Liver (tissue), 9 donors: ENCODE results near the gene HNRNPR. TPM values are rescaled to one million over a fixed set of nuclear protein-coding genes. Genes with fewer than 3 reads are reported as not detected.
"Not testable (repeated sequence)": the region's sequence is repeated elsewhere in the genome, so short reads cannot be mapped to it uniquely, and the experiment has no call there.

ENCODE experiments used
- DNase-seq: peaks from one replicate; pipeline ENCODE4 v3.0.0-alpha.2; 2017; ENCODE audit warnings: low spot score
- H3K27ac ChIP-seq, 2 donors: one replicate each; pipeline ENCODE4 v1.7.0; 2013; ENCODE audit warnings: inconsistent platforms in 2 of 2, low read length in 2 of 2, control low read depth in 1 of 2, low read depth in 1 of 2, mild to moderate bottlenecking in 1 of 2
- H3K27me3 ChIP-seq, 4 donors: one replicate each; pipeline versions ENCODE4 v1.6.1 to v1.7.0; 2013; ENCODE audit warnings: low read length in 3 of 4, inconsistent platforms in 1 of 4, mild to moderate bottlenecking in 1 of 4, moderate library complexity in 1 of 4; ENCODE audit not compliant: control insufficient read depth in 4 of 4, insufficient read depth in 4 of 4
- H3K36me3 ChIP-seq, 4 donors: one replicate each; pipeline versions ENCODE4 v1.6.1 to v1.7.0; 2013; ENCODE audit warnings: low read length in 3 of 4, mild to moderate bottlenecking in 3 of 4, low read depth in 1 of 4, moderate library complexity in 1 of 4; ENCODE audit not compliant: control insufficient read depth in 4 of 4, insufficient read depth in 3 of 4
- H3K4me1 ChIP-seq, 4 donors: one replicate each; pipeline versions ENCODE4 v1.6.1 to v1.7.0; 2013; ENCODE audit warnings: low read length in 3 of 4, mild to moderate bottlenecking in 3 of 4, moderate library complexity in 1 of 4; ENCODE audit not compliant: control insufficient read depth in 4 of 4, insufficient read depth in 4 of 4
- H3K4me3 ChIP-seq, 3 donors: one replicate each; pipeline versions ENCODE4 v1.6.1 to v1.7.0; 2013; ENCODE audit warnings: low read length in 3 of 3, control low read depth in 1 of 3, low read depth in 1 of 3, mild to moderate bottlenecking in 1 of 3
- H3K9ac ChIP-seq, 2 donors: one replicate each; pipeline ENCODE4 v1.7.0; 2013; ENCODE audit warnings: low read length in 2 of 2, mild to moderate bottlenecking in 2 of 2, moderate library complexity in 2 of 2, control low read depth in 1 of 2, low read depth in 1 of 2
- H3K9me3 ChIP-seq, 4 donors: one replicate each; pipeline versions ENCODE4 v1.6.1 to v1.7.0; 2013; ENCODE audit warnings: low read length in 3 of 4; ENCODE audit not compliant: control insufficient read depth in 4 of 4
- EGR1 ChIP-seq, 2 donors: IDR thresholded peaks; 2 replicates each; pipeline ENCODE4 v1.6.1; 2016 to 2018; ENCODE audit warnings: antibody characterized with exemption in 2 of 2, low read depth in 2 of 2
- FOXA1 ChIP-seq: IDR thresholded peaks from 2 replicates; pipeline ENCODE4 v1.6.1; 2016; ENCODE audit warnings: antibody characterized with exemption
- FOXA2 ChIP-seq: IDR thresholded peaks from 2 replicates; pipeline ENCODE4 v1.6.1; 2016; ENCODE audit warnings: antibody characterized with exemption
- GABPA ChIP-seq, 2 donors: IDR thresholded peaks in 1 of 2; conservative IDR thresholded peaks in 1 of 2; 2 replicates each; pipeline ENCODE4 v1.6.1; 2016; ENCODE audit warnings: antibody characterized with exemption in 2 of 2, mild to moderate bottlenecking in 1 of 2, moderate library complexity in 1 of 2
- HNF4A ChIP-seq, 2 donors: conservative IDR thresholded peaks; 2 replicates each; pipeline ENCODE4 v1.6.1; 2016; ENCODE audit warnings: antibody characterized with exemption in 2 of 2, mild to moderate bottlenecking in 2 of 2
- JUND ChIP-seq, 2 donors: IDR thresholded peaks; 2 replicates each; pipeline ENCODE4 v1.6.1; 2016; ENCODE audit warnings: antibody characterized with exemption in 2 of 2
- NR2F2 ChIP-seq: IDR thresholded peaks from 2 replicates; pipeline ENCODE4 v1.6.1; 2016; ENCODE audit warnings: antibody characterized with exemption
- RAD21 ChIP-seq, 2 donors: IDR thresholded peaks; 2 replicates each; pipeline ENCODE4 v1.6.1; 2016; ENCODE audit warnings: antibody characterized with exemption in 2 of 2, mild to moderate bottlenecking in 2 of 2
- RXRA ChIP-seq, 2 donors: IDR thresholded peaks; 2 replicates each; pipeline ENCODE4 v1.6.1; 2017 to 2018; ENCODE audit warnings: antibody characterized with exemption in 2 of 2, mild to moderate bottlenecking in 1 of 2
- SP1 ChIP-seq: IDR thresholded peaks from 2 replicates; pipeline ENCODE4 v1.6.1; 2018; ENCODE audit warnings: antibody characterized with exemption, mild to moderate bottlenecking
- TAF1 ChIP-seq: conservative IDR thresholded peaks from 2 replicates; pipeline ENCODE4 v1.6.1; 2016; ENCODE audit warnings: antibody characterized with exemption, mild to moderate bottlenecking
- YY1 ChIP-seq: IDR thresholded peaks from 2 replicates; pipeline ENCODE4 v1.6.1; 2016; ENCODE audit warnings: antibody characterized with exemption, mild to moderate bottlenecking
- WGBS: extraction: QIAGEN DNeasy Blood & Tissue Kit; methylation state at CpG from one replicate; pipeline ENCODE4 v1.1.7; 2013; 5-methylcytosine and 5-hydroxymethylcytosine counted together
- polyA plus RNA-seq, 2 donors: library from polyadenylated mRNA; stranded (reverse) in 1 of 2; unstranded in 1 of 2; fragments of 200-250 nt in 1 of 2; fragments of >200 nt in 1 of 2; fragmentation: Nextera tagmentation in 1 of 2; extraction: Ambion mirVana in 1 of 2; gene quantifications; one replicate each; pipeline versions ENCODE4 v1.2.1 to v1.2.3, GENCODE V29; 2013 to 2015
- total RNA-seq, 2 donors: library from RNA; depleted of rRNA; stranded (reverse); fragments of >200 nt; gene quantifications; one replicate each; pipeline ENCODE4 v1.2.3, GENCODE V29; 2014
- TF ChIP-seq, protein P1 (sequence below): IDR thresholded peaks from 2 replicates; pipeline ENCODE4 v1.6.1; 2016; ENCODE audit warnings: antibody characterized with exemption
- TF ChIP-seq, protein P2 (sequence below): IDR thresholded peaks from 2 replicates; pipeline ENCODE4 v1.6.1; 2016; ENCODE audit warnings: antibody characterized with exemption, mild to moderate bottlenecking
- TF ChIP-seq, protein P3 (sequence below): fragments of 150-350 bp; IDR thresholded peaks from 2 replicates; pipeline ENCODE4 v1.5.1; 2017; ENCODE audit warnings: improper control_type of control experiment, low read depth, low read length; ENCODE audit not compliant: missing input control
- TF ChIP-seq, protein P4 (sequence below): IDR thresholded peaks from 2 replicates; pipeline ENCODE4 v1.6.1; 2016; ENCODE audit warnings: antibody characterized with exemption
- donor health status: healthy.
- donor health status: healthy.
- donor health status: healthy.
- donor health status: healthy.
- donor health status: healthy.

HNRNPR gene
- total and polyA plus RNA-seq, 4 donors = 31.2 to 57.0 (median 38.4) TPM

DNA sequence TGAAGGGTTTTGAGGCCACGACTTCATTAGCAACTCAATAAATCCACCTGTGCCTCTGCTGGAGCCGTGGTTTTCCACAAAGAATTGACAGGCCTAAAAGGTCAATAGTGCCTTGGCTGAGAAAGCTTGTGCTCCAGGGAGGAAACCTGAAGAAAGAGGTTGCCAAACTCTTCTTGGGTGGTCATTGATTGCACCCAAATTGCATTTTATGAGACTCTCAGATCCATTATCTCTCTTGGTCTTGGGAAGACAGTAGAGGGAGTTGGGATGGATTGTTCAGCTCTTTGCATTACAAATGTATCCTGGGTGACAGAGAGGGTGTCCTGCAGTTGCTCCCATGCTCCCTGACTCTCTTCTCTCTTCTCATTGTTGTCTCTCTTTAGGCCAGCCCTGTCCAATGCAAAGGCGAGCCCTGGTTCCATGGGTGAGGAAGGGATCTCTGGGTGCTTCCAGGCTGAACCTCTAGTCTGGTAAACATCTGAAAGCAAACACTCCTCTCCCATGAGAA lies 80.7 kb downstream of the HNRNPR start:
- no peaks in the 10 kb centered on the region for H3K9me3 ChIP-seq
- no peak for DNase-seq
- H3K9ac ChIP-seq = no peak overlapping the region
- no peaks in the 10 kb centered on the region for H3K36me3 ChIP-seq
- H3K4me1 ChIP-seq = no peaks in the 10 kb centered on the region
- no peak overlapping the region for H3K27ac ChIP-seq
- no peak for TF ChIP-seq JUND (IDR thresholded peaks at IDR 0.05)
- TF ChIP-seq, protein P1, sequence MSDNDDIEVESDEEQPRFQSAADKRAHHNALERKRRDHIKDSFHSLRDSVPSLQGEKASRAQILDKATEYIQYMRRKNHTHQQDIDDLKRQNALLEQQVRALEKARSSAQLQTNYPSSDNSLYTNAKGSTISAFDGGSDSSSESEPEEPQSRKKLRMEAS = no peak
- no peak for TF ChIP-seq RAD21 (IDR thresholded peaks at IDR 0.05)
- no peak for TF ChIP-seq GABPA (IDR thresholded peaks at IDR 0.05 in 1 of 2, conservative IDR thresholded peaks at IDR 0.05 in 1 of 2)
- no peak for TF ChIP-seq YY1
- no peak for TF ChIP-seq FOXA1
- TF ChIP-seq EGR1 (IDR thresholded peaks at IDR 0.05; ENCODE audit: low read depth in 2 of 2) = no peak
- no peak for TF ChIP-seq TAF1
- no peak for TF ChIP-seq HNF4A (conservative IDR thresholded peaks at IDR 0.05)
- TF ChIP-seq, protein P2, sequence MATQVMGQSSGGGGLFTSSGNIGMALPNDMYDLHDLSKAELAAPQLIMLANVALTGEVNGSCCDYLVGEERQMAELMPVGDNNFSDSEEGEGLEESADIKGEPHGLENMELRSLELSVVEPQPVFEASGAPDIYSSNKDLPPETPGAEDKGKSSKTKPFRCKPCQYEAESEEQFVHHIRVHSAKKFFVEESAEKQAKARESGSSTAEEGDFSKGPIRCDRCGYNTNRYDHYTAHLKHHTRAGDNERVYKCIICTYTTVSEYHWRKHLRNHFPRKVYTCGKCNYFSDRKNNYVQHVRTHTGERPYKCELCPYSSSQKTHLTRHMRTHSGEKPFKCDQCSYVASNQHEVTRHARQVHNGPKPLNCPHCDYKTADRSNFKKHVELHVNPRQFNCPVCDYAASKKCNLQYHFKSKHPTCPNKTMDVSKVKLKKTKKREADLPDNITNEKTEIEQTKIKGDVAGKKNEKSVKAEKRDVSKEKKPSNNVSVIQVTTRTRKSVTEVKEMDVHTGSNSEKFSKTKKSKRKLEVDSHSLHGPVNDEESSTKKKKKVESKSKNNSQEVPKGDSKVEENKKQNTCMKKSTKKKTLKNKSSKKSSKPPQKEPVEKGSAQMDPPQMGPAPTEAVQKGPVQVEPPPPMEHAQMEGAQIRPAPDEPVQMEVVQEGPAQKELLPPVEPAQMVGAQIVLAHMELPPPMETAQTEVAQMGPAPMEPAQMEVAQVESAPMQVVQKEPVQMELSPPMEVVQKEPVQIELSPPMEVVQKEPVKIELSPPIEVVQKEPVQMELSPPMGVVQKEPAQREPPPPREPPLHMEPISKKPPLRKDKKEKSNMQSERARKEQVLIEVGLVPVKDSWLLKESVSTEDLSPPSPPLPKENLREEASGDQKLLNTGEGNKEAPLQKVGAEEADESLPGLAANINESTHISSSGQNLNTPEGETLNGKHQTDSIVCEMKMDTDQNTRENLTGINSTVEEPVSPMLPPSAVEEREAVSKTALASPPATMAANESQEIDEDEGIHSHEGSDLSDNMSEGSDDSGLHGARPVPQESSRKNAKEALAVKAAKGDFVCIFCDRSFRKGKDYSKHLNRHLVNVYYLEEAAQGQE = no peak
- no peak for TF ChIP-seq SP1
- no peak for TF ChIP-seq FOXA2
- no peak for TF ChIP-seq RXRA (IDR thresholded peaks at IDR 0.05)
- TF ChIP-seq, protein P3, sequence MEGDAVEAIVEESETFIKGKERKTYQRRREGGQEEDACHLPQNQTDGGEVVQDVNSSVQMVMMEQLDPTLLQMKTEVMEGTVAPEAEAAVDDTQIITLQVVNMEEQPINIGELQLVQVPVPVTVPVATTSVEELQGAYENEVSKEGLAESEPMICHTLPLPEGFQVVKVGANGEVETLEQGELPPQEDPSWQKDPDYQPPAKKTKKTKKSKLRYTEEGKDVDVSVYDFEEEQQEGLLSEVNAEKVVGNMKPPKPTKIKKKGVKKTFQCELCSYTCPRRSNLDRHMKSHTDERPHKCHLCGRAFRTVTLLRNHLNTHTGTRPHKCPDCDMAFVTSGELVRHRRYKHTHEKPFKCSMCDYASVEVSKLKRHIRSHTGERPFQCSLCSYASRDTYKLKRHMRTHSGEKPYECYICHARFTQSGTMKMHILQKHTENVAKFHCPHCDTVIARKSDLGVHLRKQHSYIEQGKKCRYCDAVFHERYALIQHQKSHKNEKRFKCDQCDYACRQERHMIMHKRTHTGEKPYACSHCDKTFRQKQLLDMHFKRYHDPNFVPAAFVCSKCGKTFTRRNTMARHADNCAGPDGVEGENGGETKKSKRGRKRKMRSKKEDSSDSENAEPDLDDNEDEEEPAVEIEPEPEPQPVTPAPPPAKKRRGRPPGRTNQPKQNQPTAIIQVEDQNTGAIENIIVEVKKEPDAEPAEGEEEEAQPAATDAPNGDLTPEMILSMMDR = no peak
- TF ChIP-seq, protein P4, sequence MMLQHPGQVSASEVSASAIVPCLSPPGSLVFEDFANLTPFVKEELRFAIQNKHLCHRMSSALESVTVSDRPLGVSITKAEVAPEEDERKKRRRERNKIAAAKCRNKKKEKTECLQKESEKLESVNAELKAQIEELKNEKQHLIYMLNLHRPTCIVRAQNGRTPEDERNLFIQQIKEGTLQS = no peak
- TF ChIP-seq NR2F2 = no peak
- H3K27me3 ChIP-seq = no peaks in the 10 kb centered on the region
- WGBS = 78% methylated on average over 3 of the region's 3 CpGs
- no peak overlapping the region for H3K4me3 ChIP-seq

DNA sequence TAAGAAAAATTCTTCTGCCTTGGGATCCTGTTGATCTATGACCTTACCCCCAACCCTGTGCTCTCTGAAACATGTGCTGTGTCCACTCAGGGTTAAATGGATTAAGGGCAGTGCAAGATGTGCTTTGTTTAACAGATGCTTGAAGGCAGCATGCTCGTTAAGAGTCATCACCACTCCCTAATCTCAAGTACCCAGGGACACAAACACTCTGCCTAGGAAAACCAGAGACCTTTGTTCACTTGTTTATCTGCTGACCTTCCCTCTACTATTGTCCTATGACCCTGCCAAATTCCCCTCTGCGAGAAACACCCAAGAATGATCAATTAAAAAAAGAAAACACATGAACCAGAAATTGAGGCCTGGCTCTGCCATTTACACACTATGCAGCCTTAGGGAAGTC lies 86.0 kb downstream of the HNRNPR start:
- not testable (repeated sequence) for H3K9me3 ChIP-seq

DNA sequence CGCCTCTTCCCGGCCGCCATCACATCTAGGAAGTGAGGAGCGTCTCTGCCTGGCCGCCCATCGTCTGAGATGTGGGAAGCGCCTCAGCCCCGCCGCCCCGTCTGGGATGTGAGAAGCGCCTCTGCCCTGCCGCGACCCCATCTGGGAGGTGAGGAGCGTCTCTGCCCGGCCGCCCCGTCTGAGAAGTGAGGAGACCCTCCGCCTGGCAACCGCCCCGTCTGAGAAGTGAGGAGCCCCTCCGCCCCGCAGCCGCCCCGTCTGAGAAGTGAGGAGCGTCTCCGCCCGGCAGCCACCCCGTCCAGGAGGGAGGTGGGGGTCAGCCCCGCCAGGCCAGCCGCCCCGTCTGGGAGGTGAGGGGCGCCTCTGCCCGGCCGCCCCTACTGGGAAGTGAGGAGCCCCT lies 86.7 kb downstream of the HNRNPR start:
- not testable (repeated sequence) for H3K4me1 ChIP-seq, H3K4me3 ChIP-seq, H3K27me3 ChIP-seq, H3K36me3 ChIP-seq, H3K9ac ChIP-seq, DNase-seq, H3K27ac ChIP-seq, H3K9me3 ChIP-seq
- WGBS = 94% methylated on average over 34 of the region's 34 CpGs

More for the DNA sequence above, 86.0 kb downstream of the HNRNPR start:
- not testable (repeated sequence) for H3K27ac ChIP-seq, H3K27me3 ChIP-seq, DNase-seq, H3K4me1 ChIP-seq, H3K9ac ChIP-seq, H3K36me3 ChIP-seq, H3K4me3 ChIP-seq
- 39% methylated on average over 2 of the region's 2 CpGs for WGBS
